Left renal cortex interstitium (tissue), 4 donors: ENCODE results near the gene DVL2. TPM values are rescaled to one million over a fixed set of nuclear protein-coding genes. Genes with fewer than 3 reads are reported as not detected.
"Not testable (repeated sequence)": the region's sequence is repeated elsewhere in the genome, so short reads cannot be mapped to it uniquely, and the experiment has no call there.

Experiments used
- DNase-seq, 4 donors: peaks; one replicate each; pipeline ENCODE4 v3.0.0-alpha.2; 2013; ENCODE audit warnings: low read depth in 4 of 4, low spot score in 2 of 4, missing footprints in 1 of 4
- polyA plus RNA-seq, 4 donors: library from polyadenylated mRNA; unstranded; fragments of 120-200 nt; gene quantifications; one replicate each; pipeline ENCODE4 v1.2.1, GENCODE V29; 2013; ENCODE audit not compliant: insufficient read length in 4 of 4

The DVL2 gene
- polyA plus RNA-seq, 4 donors = 47.7 to 78.0 (median 62.9) TPM

GRCh38 chr17:7258731-7259554 is 24.6 kb upstream of the DVL2 start:
- no peak for DNase-seq

GRCh38 chr17:7256766-7257456 is 22.6 kb upstream of the DVL2 start:
- DNase-seq = no peak

DNA sequence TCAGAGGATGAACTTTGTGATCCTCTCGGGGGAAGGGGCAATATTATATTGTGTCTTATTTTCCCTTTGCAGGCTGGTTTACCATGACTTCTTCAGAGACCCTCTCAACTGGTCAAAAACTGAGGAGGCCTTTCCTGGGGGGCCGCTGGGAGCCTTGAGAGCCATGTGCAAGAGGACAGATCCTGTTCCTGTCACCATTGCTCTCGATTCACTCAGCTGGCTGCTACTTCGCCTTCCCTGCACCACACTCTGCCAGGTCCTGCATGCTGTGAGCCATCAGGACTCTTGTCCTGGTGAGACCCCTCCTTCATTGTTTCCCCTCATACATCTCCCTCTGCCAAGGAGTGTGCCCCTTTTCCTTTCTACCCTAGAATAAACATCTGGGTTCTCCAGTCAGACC is 20.2 kb upstream of the DVL2 start:
- DNase-seq = no peak

DNA sequence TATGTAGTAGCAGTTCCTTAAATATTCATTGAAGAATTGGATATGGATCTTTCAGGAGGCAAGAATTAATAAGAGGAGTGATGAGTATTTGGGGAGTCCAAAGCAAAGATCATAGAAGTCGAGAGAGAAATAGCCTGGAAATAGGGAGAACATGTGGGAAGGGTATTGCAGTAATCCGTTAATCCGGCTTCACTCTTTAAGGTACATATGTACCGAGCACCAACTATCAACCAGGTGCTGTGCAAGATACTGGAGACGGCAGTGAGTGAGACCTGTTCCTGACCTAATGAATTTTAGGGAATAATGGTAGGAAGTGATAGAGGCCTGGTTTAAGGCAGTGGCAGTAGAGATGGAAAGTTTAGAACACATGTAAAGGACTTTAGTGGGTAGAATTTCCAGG is 18.8 kb upstream of the DVL2 start:
- no peak for DNase-seq

DNA sequence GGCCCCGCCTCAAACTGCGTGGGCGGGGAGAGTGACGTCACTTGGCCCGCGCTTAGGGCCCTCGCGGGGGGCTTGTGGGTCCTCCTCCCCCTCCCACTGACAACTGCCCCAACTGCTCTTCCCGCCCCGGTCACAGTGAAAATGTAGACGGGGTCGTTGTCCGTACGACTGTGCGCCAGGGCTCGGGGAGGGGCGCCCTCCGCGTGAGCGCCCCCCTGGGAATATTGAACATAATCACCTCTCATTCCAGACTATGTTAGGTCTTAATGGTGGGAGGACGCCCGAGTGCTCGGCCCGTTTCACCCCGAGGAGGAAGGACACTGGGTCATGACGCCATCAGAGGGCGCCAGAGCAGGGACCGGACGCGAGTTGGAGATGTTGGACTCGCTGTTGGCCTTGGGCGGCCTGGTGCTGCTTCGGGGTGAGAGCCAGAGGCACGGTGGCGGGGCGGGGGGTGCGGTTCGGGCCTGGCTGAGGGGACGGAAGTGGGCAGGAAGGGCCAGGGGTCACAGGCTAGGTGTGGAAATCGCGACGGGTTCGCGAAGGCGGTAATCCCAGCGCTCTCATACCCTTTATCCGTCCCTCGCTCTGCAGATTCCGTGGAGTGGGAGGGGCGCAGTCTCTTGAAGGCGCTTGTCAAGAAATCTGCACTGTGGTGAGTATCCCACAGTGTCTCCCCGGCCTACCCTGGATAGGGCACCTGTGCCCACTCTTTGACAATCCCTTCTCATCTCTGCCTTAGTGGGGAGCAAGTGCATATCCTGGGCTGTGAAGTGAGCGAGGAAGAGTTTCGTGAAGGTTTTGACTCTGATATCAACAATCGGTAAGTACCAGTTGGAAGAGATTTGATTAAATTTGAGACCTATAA is 18.1 kb upstream of the DVL2 start, which contains the start of gene ELP5:
ELP5 (plus strand) TSS at position 40 of the 868 bp plus-strand sequence; CDS start at position 376, 336 bp downstream.
- peak in 2 of 4 donors; percentile 91 to 92 for DNase-seq

GRCh38 chr17:7251661-7252175 is 17.4 kb upstream of the DVL2 start, which contains the start of gene CTDNEP1:
CTDNEP1 (minus strand) TSS chr17:7251734; CDS start chr17:7251296, 438 bp downstream.
- DNase-seq = peak; percentile 97 to 100 (median 100)

DNA sequence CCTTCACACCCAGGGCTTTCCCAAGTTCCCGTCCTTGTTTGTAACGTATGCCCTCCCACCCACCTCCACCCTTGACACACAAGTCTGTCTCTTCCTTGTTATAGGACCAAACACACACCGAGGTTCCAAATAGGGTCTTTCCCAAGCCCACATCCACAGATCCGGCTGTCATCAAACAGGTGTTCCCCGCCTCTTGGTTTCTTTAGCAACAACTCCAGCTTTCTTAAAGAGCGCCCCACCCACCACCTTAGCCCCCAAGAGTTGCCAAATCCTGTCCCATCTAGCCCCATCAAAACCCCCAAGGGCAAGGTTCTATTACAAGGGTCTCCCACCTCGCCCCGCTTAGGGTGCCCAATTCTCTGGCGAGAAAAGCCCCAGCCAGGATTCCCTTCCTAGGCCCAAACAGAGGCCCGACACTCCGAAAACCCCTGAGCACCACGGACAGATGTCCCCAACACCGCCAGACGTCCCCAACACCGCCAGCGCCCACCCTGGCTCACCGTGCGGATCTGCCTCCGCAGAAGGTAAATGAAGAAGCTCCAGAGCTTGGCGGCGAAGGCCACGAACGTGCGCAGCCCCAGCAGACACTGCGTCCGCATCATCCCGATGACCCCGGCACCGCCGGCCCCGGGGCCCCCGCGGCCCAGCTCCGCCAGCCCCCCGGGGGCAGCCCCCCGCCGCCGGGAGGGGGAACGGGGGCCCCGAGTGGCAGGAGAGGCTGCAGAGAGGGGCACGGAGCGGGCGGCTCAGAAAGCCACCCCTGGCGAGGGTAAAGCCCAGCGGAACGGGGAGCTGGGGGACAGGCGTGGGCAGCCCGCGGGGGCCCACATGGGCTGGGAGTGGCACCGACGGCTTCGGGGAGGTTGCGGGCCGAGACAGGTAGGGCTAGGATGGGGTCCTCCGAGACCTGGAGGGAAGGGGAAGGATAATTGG is 16.6 kb upstream of the DVL2 start:
- DNase-seq = no peak

- DNase-seq = no peak
Observed at GRCh38 chr17:7249830-7250229, 15.5 kb upstream of the DVL2 start.

DNA sequence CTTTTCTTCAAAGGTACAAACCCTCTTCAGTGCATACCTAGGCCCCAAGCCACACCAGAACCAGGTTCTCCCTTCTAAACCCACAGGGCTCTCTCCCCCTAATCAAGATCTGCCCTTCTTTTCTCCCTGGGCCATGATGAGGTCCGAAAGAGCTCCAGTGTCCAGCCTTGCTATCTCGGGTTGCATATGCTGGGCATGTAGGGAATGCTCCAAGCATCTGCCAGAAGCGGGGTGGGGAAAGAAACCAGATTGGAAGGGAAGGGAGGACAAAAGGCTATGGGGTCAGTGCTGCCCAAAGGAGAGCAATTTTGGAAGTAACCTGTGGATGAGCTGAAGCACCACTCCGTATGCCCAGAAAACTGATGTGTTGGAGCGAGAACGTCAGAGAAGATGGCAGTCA is 14.9 kb upstream of the DVL2 start:
- DNase-seq = no peak

DNA sequence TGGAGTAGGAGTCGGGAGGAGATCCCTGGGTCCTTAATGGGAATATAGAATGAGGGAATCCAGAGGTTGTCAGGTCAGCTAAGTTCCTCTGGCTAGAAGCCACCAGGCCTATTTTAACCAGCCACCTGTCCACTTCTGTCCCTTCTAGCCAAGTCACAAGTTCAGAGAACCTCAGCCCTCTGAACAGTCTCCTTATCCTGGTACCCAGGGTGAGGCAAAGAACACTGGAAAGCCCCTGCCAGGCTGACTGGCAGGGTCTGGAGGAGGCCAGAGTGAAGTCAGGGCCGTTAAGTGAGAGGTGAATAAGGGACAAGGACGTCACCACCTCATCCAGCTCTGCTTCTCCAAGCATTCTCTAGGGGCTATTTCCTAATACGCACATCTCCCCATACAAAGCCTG is 14.5 kb upstream of the DVL2 start:
- DNase-seq = no peak

DNA sequence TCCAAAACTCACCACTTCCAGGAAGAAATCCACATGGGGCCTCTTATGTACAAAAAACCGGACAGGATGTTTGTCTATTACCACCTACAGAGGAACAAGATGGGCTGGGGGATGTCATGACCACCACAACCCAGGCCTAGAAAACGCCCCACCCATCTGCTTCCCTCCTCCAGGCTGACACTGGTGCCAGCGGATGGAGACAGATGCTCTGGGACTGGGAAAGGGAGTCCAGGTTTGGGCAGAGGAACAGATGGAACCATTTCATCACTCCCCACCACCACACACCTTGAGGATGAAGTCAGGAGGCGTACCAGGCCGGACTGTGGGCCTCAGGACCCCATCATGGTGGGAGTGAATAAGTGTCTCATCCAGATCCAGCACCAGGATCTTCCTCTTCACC is 12.5 kb upstream of the DVL2 start:
- no peak for DNase-seq

DNA sequence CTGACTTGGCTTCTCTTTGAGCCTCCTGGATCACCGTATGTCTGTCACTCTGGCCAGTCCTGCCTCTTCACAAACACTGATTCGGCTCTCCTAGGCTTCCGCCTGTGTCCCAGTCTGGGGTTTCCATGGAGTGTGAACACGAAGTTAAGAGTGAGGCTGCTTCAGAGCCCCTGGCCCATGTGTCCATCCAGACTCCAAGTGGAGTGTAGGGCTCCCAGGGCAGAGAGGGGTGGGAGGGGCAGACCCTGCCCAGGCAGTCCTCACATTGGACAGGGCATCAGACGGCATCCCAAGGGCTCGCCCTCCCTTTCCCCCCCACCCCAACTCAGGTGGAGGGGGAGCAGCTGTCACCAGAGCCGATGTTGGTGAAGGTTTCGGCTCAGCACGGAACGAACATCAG is 9.5 kb upstream of the DVL2 start:
- not testable (repeated sequence) for DNase-seq

GRCh38 chr17:7243453-7243729 is 9.1 kb upstream of the DVL2 start:
- DNase-seq = no peak

DNA sequence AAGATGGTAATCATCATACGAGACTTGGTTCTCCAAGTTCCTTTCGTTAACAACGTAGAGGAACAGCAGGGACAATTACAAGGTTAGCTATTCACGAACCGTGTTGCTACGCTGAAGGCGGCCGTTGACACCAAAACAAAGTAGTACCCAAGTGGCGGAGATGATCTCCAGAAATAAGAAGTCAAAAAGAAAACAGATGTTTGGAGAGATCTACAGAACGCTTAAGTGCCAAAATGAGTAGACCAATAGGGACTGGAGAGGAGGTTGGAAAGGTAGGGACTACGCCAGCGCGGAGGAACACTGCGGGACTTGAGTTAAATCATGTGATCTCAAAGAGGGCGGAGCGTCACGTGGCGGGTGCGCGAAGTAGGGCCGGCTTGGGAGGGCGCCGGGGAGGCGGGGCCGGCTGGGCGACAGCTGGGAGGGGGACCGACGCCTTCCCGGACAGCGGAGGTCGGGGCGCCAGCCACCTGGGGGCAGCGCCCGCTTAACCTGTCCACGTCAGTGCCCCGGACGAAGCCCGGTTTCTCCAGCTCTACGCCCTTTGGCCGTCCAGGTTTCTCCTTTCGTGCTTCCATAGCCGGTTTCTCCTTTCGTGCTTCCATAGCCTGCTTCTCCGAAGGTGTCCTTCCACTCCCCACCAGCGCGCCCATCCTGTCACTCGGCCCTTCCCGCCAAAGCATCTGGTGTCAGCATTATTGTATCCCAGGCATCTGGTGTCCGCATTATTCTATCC is 8.6 kb upstream of the DVL2 start:
- peak; percentile 94 to 100 (median 98) for DNase-seq

- DNase-seq = peak in 3 of 4 donors; percentile 93 to 97 (median 95)
Observed at GRCh38 chr17:7241783-7242716, 7.7 kb upstream of the DVL2 start, which contains the start of gene GABARAP. GABARAP (minus strand) TSS chr17:7242449; CDS start chr17:7242330, 119 bp downstream.

GRCh38 chr17:7241090-7241733 is 6.9 kb upstream of the DVL2 start:
- DNase-seq = no peak

DNA sequence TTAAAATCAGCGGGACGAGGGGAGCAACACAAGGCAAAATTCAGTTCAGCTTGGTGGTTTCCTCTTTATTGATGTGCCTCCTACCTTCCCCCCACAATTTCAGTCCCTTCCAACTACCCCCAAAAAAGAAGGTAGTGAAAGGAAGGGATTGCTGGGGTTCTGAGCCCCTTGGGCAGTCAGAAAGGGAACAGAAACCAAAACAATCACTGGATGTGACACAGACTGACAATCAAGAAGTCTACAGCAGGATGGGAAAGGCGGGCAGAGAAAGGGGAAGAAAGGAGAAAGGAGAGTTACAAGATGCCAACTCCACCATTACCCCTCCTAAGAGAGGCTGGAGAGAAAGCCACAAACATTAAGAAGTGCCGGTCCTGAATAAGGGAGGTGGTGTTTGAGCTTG is 6.1 kb upstream of the DVL2 start:
- DNase-seq = no peak
